NOMO-1 (cell line): ENCODE measurements around the gene CDX1.

ENCODE experiments used
- DNase-seq, 2 experiments: peaks; one replicate each; lab custom pipeline; 2025; ENCODE audit not compliant: unreplicated experiment in 2 of 2; lab: John Stamatoyannopoulos, UW

CDX1 gene

GRCh38 chr5:150144246-150144801 is 22.3 kb upstream of the CDX1 start:
- no peak for DNase-seq

- DNase-seq, result no peak
Measured at GRCh38 chr5:150144879-150145278, 21.7 kb upstream of the CDX1 start.

GRCh38 chr5:150146235-150146634 is 20.3 kb upstream of the CDX1 start:
- no peak for DNase-seq

GRCh38 chr5:150146862-150147601 is 19.5 kb upstream of the CDX1 start:
- no peak for DNase-seq

GRCh38 chr5:150147670-150148069 is 18.9 kb upstream of the CDX1 start:
- DNase-seq, result no peak

- no peak for DNase-seq
Measured at GRCh38 chr5:150148117-150148927, 18.3 kb upstream of the CDX1 start.

- no peak for DNase-seq
Measured at GRCh38 chr5:150149618-150150017, 17.0 kb upstream of the CDX1 start.

- no peak for DNase-seq
Measured at GRCh38 chr5:150152636-150153462, 13.7 kb upstream of the CDX1 start.

- DNase-seq, result no peak
Measured at GRCh38 chr5:150153483-150153882, 13.1 kb upstream of the CDX1 start.

- peak; percentile 21 to 48 for DNase-seq
Measured at GRCh38 chr5:150153957-150154617, 12.5 kb upstream of the CDX1 start.

- no peak for DNase-seq
Measured at GRCh38 chr5:150154618-150155128, 11.9 kb upstream of the CDX1 start.

GRCh38 chr5:150155258-150156026 is 11.1 kb upstream of the CDX1 start, which contains the start of gene PDGFRB:
Gene PDGFRB, minus strand, starts transcription at chr5:150155845. Its CDS starts 18,798 bp downstream, at chr5:150137047.
- no peak for DNase-seq

- DNase-seq, result no peak
Measured at GRCh38 chr5:150156027-150156368, 10.6 kb upstream of the CDX1 start.

- DNase-seq, result no peak
Measured at GRCh38 chr5:150156540-150156939, 10.0 kb upstream of the CDX1 start.

GRCh38 chr5:150157168-150157567 is 9.4 kb upstream of the CDX1 start:
- no peak for DNase-seq

- DNase-seq, result no peak
Measured at GRCh38 chr5:150158170-150158949, 8.2 kb upstream of the CDX1 start.

GRCh38 chr5:150159031-150159430 is 7.5 kb upstream of the CDX1 start:
- no peak for DNase-seq

GRCh38 chr5:150159741-150160179 is 6.8 kb upstream of the CDX1 start:
- no peak for DNase-seq
